IgD-negative memory B cell (primary cell): ENCODE measurements around the gene RGL4. TPM values are rescaled to one million over a fixed set of nuclear protein-coding genes. Genes with fewer than 3 reads are reported as not detected.
A peak's percentile ranks its signal among the peaks of the same experiment; 100 is the strongest.
"Not testable (repeated sequence)": the region's sequence is repeated elsewhere in the genome, so short reads cannot be mapped to it uniquely, and the experiment has no call there.

Source experiments
- H3K27ac Mint-ChIP-seq, 3 donors: one replicate each; pipeline ENCODE4 v1.8.0; 2020 to 2022; ENCODE audit warnings: mild to moderate bottlenecking in 3 of 3, mixed read lengths in 3 of 3, moderate library complexity in 1 of 3
- H3K27me3 Mint-ChIP-seq: one replicate; pipeline ENCODE4 v1.8.0; 2021; ENCODE audit warnings: mixed read lengths
- H3K36me3 Mint-ChIP-seq: one replicate; pipeline ENCODE4 v1.8.0; 2020; ENCODE audit warnings: mild to moderate bottlenecking, mixed read lengths
- H3K4me1 Mint-ChIP-seq, 3 donors: one replicate each; pipeline ENCODE4 v1.8.0; 2020 to 2022; ENCODE audit warnings: mixed read lengths in 3 of 3, mild to moderate bottlenecking in 1 of 3
- H3K4me3 Mint-ChIP-seq, 4 donors: one replicate each; pipeline ENCODE4 v1.8.0; 2020 to 2022; ENCODE audit warnings: mild to moderate bottlenecking in 4 of 4, mixed read lengths in 4 of 4, moderate library complexity in 3 of 4
- H3K9me3 Mint-ChIP-seq, 3 donors: one replicate each; pipeline ENCODE4 v1.8.0; 2020 to 2021; ENCODE audit warnings: mixed read lengths in 3 of 3, mild to moderate bottlenecking in 1 of 3
- polyA plus RNA-seq: library from polyadenylated mRNA; unstranded; fragments of 300-500 nt; fragmentation: Illumina TruSeq; gene quantifications from one replicate; pipeline ENCODE4 v1.2.3, GENCODE V29; 2021

RGL4 gene
- polyA plus RNA-seq, 1 donor from 2014 or later = 3.7 TPM

GRCh38 chr22:23728108-23728507 is 37.3 kb downstream of the RGL4 start:
- H3K4me3 Mint-ChIP-seq, H3K9me3 Mint-ChIP-seq, H3K4me1 Mint-ChIP-seq, H3K36me3 Mint-ChIP-seq, H3K27me3 Mint-ChIP-seq: not testable (repeated sequence)
- H3K27ac Mint-ChIP-seq = peak overlapping the region in 1 of 3 donors; percentile 63

- Mint-ChIP-seq H3K4me3 (no peak overlapping the region), H3K36me3 (no peaks in the 10 kb centered on the region), H3K9me3 (no peaks in the 10 kb centered on the region), H3K4me1 (peaks cover 0 to 8% (median 0%) of the 10 kb centered on the region in 3 donors), H3K27me3 (no peaks in the 10 kb centered on the region), H3K27ac (no peak overlapping the region)
Measured at GRCh38 chr22:23737696-23738095, 46.9 kb downstream of the RGL4 start.

GRCh38 chr22:23742505-23743264 is 51.9 kb downstream of the RGL4 start:
- Mint-ChIP-seq H3K36me3 (peaks cover 12% of the 10 kb centered on the region), H3K27ac (peak overlapping the region in 1 of 3 donors; percentile 53), H3K4me3 (no peak overlapping the region), H3K9me3 (peaks cover 0 to 2% (median 0%) of the 10 kb centered on the region in 3 donors), H3K27me3 (no peaks in the 10 kb centered on the region), H3K4me1 (peaks cover 0 to 3% (median 2%) of the 10 kb centered on the region in 3 donors)

- Mint-ChIP-seq H3K4me1 (peaks cover 0 to 3% (median 2%) of the 10 kb centered on the region in 3 donors), H3K27me3 (no peaks in the 10 kb centered on the region), H3K27ac (peak overlapping the region in 1 of 3 donors; percentile 53), H3K4me3 (no peak overlapping the region), H3K36me3 (peaks cover 12% of the 10 kb centered on the region), H3K9me3 (peaks cover 0 to 2% (median 0%) of the 10 kb centered on the region in 3 donors)
Measured at GRCh38 chr22:23743303-23743705, 52.5 kb downstream of the RGL4 start.

- Mint-ChIP-seq H3K27me3 (no peaks in the 10 kb centered on the region), H3K27ac (no peak overlapping the region), H3K9me3 (peaks cover 0 to 2% (median 0%) of the 10 kb centered on the region in 3 donors), H3K4me1 (peaks cover 0 to 3% (median 2%) of the 10 kb centered on the region in 3 donors), H3K4me3 (no peak overlapping the region), H3K36me3 (peaks cover 12% of the 10 kb centered on the region)
Measured at GRCh38 chr22:23744001-23744400, 53.2 kb downstream of the RGL4 start.

GRCh38 chr22:23744485-23744884 is 53.7 kb downstream of the RGL4 start:
- Mint-ChIP-seq H3K4me3 (no peak overlapping the region), H3K27me3 (no peaks in the 10 kb centered on the region), H3K27ac (peak overlapping the region in 1 of 3 donors; percentile 28), H3K36me3 (peaks cover 12% of the 10 kb centered on the region), H3K9me3 (peaks cover 0 to 2% (median 0%) of the 10 kb centered on the region in 3 donors), H3K4me1 (peaks cover 0 to 3% (median 2%) of the 10 kb centered on the region in 3 donors)

GRCh38 chr22:23745791-23746190 is 55.0 kb downstream of the RGL4 start:
- Mint-ChIP-seq H3K27me3 (no peaks in the 10 kb centered on the region), H3K4me3 (peak overlapping the region in 1 of 4 donors; percentile 22)

More at GRCh38 chr22:23745791-23746190, 55.0 kb downstream of the RGL4 start:
- H3K36me3 Mint-ChIP-seq = peaks cover 12% of the 10 kb centered on the region
- H3K9me3 Mint-ChIP-seq = peaks cover 0 to 2% (median 0%) of the 10 kb centered on the region in 3 donors
- H3K27ac Mint-ChIP-seq = no peak overlapping the region
- peaks cover 0 to 11% (median 5%) of the 10 kb centered on the region in 3 donors for H3K4me1 Mint-ChIP-seq

Other genes starting within 250 kb of the RGL4 start
- not detected for gene IGLL1, start 110.7 kb upstream of the RGL4 start, polyA plus RNA-seq
- not detected for gene DRICH1, start 58.7 kb upstream of the RGL4 start, polyA plus RNA-seq
- gene ZNF70, start 60.1 kb downstream of the RGL4 start, polyA plus RNA-seq = 0.20 TPM
- 1,081 TPM for gene VPREB3, start 63.4 kb downstream of the RGL4 start, polyA plus RNA-seq
- not detected for gene C22orf15, start 72.0 kb downstream of the RGL4 start, polyA plus RNA-seq
- gene CHCHD10, start 77.0 kb downstream of the RGL4 start, polyA plus RNA-seq = 70.6 TPM
- gene MMP11, start 81.8 kb downstream of the RGL4 start, polyA plus RNA-seq = 6.6 TPM
- gene SMARCB1, start 96.0 kb downstream of the RGL4 start, polyA plus RNA-seq = 117 TPM
- 49.4 TPM for gene DERL3, start 148.0 kb downstream of the RGL4 start, polyA plus RNA-seq
- gene SLC2A11, start 166.9 kb downstream of the RGL4 start, polyA plus RNA-seq = 20.7 TPM
- gene MIF, start 203.4 kb downstream of the RGL4 start, polyA plus RNA-seq = 1,216 TPM